ENCODE measurements around the gene ABCB8.
A peak's percentile ranks its signal among the peaks of the same experiment; 100 is the strongest.

DNA sequence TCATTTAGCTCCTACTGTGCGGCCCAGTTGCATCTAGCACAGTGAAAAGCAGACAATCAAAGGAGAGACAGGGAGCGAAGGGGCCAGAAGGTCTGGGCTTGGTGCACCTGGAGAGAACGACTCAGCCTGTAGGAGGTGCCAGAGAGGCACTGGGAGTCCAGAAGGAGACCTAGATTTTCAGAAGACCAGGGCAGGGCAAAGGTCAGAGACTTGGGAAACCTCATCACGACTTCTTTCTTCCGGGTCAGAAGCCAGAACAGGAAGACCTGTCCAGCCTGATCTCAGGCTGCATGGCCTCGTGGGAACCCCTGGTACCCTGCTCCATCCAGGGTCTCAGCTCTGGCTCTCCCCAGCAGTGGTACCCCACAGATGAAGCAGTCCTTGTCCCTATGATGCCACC lies 63.2 kb downstream of the ABCB8 start:
- TF ChIP-seq CTCF (IDR thresholded peaks at IDR 0.05; ENCODE audit: low read depth, low read length, missing input control) = peak; percentile 25
- no peak for TF ChIP-seq YY1 (IDR thresholded peaks at IDR 0.05)
- TF ChIP-seq JUND (IDR thresholded peaks at IDR 0.05) = no peak
- TF ChIP-seq RXRA (IDR thresholded peaks at IDR 0.05) = no peak
- TF ChIP-seq, protein P1, sequence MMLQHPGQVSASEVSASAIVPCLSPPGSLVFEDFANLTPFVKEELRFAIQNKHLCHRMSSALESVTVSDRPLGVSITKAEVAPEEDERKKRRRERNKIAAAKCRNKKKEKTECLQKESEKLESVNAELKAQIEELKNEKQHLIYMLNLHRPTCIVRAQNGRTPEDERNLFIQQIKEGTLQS (IDR thresholded peaks at IDR 0.05) = no peak
- peak in 1 of 2 donors; percentile 42 for TF ChIP-seq RAD21 (IDR thresholded peaks at IDR 0.05)
- TF ChIP-seq, protein P2, sequence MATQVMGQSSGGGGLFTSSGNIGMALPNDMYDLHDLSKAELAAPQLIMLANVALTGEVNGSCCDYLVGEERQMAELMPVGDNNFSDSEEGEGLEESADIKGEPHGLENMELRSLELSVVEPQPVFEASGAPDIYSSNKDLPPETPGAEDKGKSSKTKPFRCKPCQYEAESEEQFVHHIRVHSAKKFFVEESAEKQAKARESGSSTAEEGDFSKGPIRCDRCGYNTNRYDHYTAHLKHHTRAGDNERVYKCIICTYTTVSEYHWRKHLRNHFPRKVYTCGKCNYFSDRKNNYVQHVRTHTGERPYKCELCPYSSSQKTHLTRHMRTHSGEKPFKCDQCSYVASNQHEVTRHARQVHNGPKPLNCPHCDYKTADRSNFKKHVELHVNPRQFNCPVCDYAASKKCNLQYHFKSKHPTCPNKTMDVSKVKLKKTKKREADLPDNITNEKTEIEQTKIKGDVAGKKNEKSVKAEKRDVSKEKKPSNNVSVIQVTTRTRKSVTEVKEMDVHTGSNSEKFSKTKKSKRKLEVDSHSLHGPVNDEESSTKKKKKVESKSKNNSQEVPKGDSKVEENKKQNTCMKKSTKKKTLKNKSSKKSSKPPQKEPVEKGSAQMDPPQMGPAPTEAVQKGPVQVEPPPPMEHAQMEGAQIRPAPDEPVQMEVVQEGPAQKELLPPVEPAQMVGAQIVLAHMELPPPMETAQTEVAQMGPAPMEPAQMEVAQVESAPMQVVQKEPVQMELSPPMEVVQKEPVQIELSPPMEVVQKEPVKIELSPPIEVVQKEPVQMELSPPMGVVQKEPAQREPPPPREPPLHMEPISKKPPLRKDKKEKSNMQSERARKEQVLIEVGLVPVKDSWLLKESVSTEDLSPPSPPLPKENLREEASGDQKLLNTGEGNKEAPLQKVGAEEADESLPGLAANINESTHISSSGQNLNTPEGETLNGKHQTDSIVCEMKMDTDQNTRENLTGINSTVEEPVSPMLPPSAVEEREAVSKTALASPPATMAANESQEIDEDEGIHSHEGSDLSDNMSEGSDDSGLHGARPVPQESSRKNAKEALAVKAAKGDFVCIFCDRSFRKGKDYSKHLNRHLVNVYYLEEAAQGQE (IDR thresholded peaks at IDR 0.05) = no peak
- TF ChIP-seq, protein P3, sequence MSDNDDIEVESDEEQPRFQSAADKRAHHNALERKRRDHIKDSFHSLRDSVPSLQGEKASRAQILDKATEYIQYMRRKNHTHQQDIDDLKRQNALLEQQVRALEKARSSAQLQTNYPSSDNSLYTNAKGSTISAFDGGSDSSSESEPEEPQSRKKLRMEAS (IDR thresholded peaks at IDR 0.05) = no peak
- TF ChIP-seq SP1 (IDR thresholded peaks at IDR 0.05) = no peak

Data from liver (tissue), 3 donors.